Psoas muscle (tissue), 8 donors: ENCODE measurements around the gene PPP3CA. TPM values are rescaled to one million over a fixed set of nuclear protein-coding genes. Genes with fewer than 3 reads are reported as not detected.
A peak's percentile ranks its signal among the peaks of the same experiment; 100 is the strongest.

Experiments
- ATAC-seq, 4 donors: fragments of 200-7000 bp; cut with Tn5 transposase; one replicate each; pipeline ENCODE4 v1.9.1; 2020; ENCODE audit warnings: moderate library complexity in 3 of 4, mild to moderate bottlenecking in 2 of 4
- DNase-seq, 2 donors: peaks; one replicate each; pipeline ENCODE4 v3.0.0-alpha.2; 2020
- H3K27ac ChIP-seq: fragments of 200-600 bp; one replicate; pipeline ENCODE4 v1.8.0; 2022
- H3K27me3 ChIP-seq, 3 donors: fragments of 200-600 bp in 1 of 3; one replicate each; pipeline versions ENCODE4 v1.6.1 to v1.8.0; 2013 to 2022; ENCODE audit warnings: low read length in 2 of 3, mild to moderate bottlenecking in 2 of 3, moderate library complexity in 1 of 3; ENCODE audit not compliant: insufficient read depth in 3 of 3
- H3K36me3 ChIP-seq, 2 donors: fragments of 200-600 bp in 1 of 2; one replicate each; pipeline versions ENCODE4 v1.6.1 to v1.8.0; 2013 to 2022; ENCODE audit warnings: low read depth in 1 of 2, mild to moderate bottlenecking in 1 of 2, moderate library complexity in 1 of 2; ENCODE audit not compliant: insufficient read depth in 1 of 2
- H3K4me1 ChIP-seq: fragments of 200-600 bp; one replicate; pipeline ENCODE4 v1.8.0; 2022
- H3K4me3 ChIP-seq: fragments of 200-600 bp; one replicate; pipeline ENCODE4 v1.8.0; 2022; ENCODE audit warnings: mild to moderate bottlenecking
- H3K9me3 ChIP-seq: fragments of 200-600 bp; one replicate; pipeline ENCODE4 v1.8.0; 2022
- CTCF ChIP-seq: fragments of 200-600 bp; IDR thresholded peaks from one replicate; pipeline ENCODE4 v1.8.0; 2022; ENCODE audit warnings: antibody characterized with exemption
- WGBS, 3 donors: extraction: QIAGEN DNeasy Blood & Tissue Kit; methylation state at CpG; one replicate each; pipeline versions ENCODE4 v1.1.6 to v1.1.7; 2013; 5-methylcytosine and 5-hydroxymethylcytosine counted together
- intact Hi-C, 2 donors: fragments of 100-400 bp; cut with DNase I; formaldehyde crosslinking; loops; one replicate each; pipeline versions ENCODE4 v1.11.0 to v1.14.2; 2022
- polyA plus RNA-seq, 3 donors: library from polyadenylated mRNA; stranded (reverse); fragments of 200-250 nt; gene quantifications; one replicate each; pipeline ENCODE4 v1.2.3, GENCODE V29; 2013
- total RNA-seq, 4 donors: library from RNA; stranded (reverse); fragmentation: NEBNext Ultra II Directional in 2 of 4; extraction: Animal tissue kit (Norgen Biotek cat#: 25700) in 2 of 4; gene quantifications; one replicate each; pipeline versions ENCODE4 v1.2.1 to v1.2.4, GENCODE V29; 2021 to 2023
- donor health status: healthy with polysubstance abuse.
- donor health status: DM: no; HTN: no; CAD: no; lungs with moderate emphysema.
- donor health status: Bipolar disorder and iron deficiency.
- donor health status: healthy.
- donor health status: DM: yes; HTN: yes; CAD: no.
- donor health status: DM: no; HTN: no; CAD: no.
- donor health status: DM: no; HTN: no; CAD: no.
- donor health status: DM: yes; HTN: yes; CAD: no.

Gene PPP3CA
- total and polyA plus RNA-seq, 7 donors, result 10.4 to 65.9 (median 32.6) TPM

- ATAC-seq (peak; percentile 97 to 99 (median 98)), DNase-seq (peak; percentile 67 to 79)
- peaks cover 0 to 11% of the 10 kb centered on the region in 2 donors for H3K36me3 ChIP-seq
- TF ChIP-seq CTCF, result peak; percentile 5
- peak overlapping the region; percentile 64 for H3K27ac ChIP-seq
- 10 to 11% (median 11%) methylated on average over 4 of the region's 4 CpGs for WGBS, 3 donors
- intact Hi-C loops, result loop anchor here (2.0 to 5.0 kb wide), 4 partner anchors 36 to 459 kb away; partner anchors contain the start of gene PPP3CA (in 2 of the 2)
- H3K4me1 ChIP-seq, result peaks cover 49% of the 10 kb centered on the region
- no peaks in the 10 kb centered on the region for H3K27me3 ChIP-seq
- no peaks in the 10 kb centered on the region for H3K9me3 ChIP-seq
- H3K4me3 ChIP-seq, result peak overlapping the region; percentile 24
These were observed 155.8 kb downstream of the PPP3CA start for GRCh38 chr4:101191302-101192098.

DNA sequence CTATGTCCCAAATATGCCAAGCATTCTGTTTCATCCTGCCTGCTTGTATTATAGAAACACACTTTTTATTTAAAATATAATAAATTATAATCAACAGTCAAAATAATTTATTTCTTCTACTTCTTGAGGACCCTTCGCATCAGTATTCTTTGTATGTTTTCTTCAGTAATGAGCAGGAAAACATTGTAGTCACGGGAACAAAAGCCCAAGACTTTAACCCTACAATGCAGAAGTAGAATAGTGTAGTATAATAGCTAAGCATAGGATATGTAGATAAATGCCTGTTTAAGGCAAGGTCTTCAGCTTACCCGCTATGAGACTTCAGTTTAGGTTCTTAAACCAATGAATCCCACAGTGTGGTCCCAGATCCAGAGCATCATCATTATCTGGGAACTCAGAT is 156.6 kb downstream of the PPP3CA start:
- ATAC-seq (no peak), DNase-seq (no peak)
- TF ChIP-seq CTCF, result no peak
- Histone ChIP-seq H3K36me3 (peaks cover 0 to 8% of the 10 kb centered on the region in 2 donors), H3K4me3 (no peak overlapping the region), H3K4me1 (peaks cover 49% of the 10 kb centered on the region), H3K27me3 (no peaks in the 10 kb centered on the region), H3K27ac (peak overlapping the region; percentile 64), H3K9me3 (no peaks in the 10 kb centered on the region)
- intact Hi-C loops, result loop anchor here (2.0 to 5.0 kb wide), 4 partner anchors 37 to 460 kb away; partner anchors contain the start of gene PPP3CA (in 2 of the 2)
- WGBS, 3 donors, result 76 to 83% (median 79%) methylated on average over 3 of the region's 3 CpGs

DNA sequence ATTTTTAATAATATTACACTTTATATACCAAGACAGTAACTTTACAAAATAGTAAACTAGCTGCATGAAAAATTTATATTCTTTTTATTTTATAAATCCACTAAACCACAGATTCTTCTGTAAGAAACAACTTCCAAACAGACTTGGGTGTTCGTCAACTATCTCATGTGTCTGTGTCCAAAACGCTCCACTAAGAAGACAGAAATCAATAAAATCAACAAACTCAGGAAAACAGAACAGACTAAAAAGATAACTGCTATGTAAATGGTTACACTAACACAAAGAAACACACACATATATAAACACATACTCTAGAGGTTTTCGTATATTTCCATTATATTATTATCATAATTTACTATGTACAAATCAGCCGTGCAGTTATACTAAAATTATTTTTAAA is 158.4 kb downstream of the PPP3CA start:
- ATAC-seq (no peak), DNase-seq (no peak)
- H3K27ac ChIP-seq, result no peak overlapping the region
- TF ChIP-seq CTCF, result no peak
- intact Hi-C loops, result no loop called here
- H3K36me3 ChIP-seq, result no peaks in the 10 kb centered on the region
- peaks cover 49% of the 10 kb centered on the region for H3K4me1 ChIP-seq
- H3K9me3 ChIP-seq, result no peaks in the 10 kb centered on the region
- no peaks in the 10 kb centered on the region for H3K27me3 ChIP-seq
- H3K4me3 ChIP-seq, result no peak overlapping the region
- WGBS, 3 donors, result 76 to 92% (median 85%) methylated on average over 4 of the region's 4 CpGs

GRCh38 chr4:101187841-101188240 is 159.5 kb downstream of the PPP3CA start:
- H3K4me3 ChIP-seq, result no peak overlapping the region
- no peak overlapping the region for H3K27ac ChIP-seq
- no peaks in the 10 kb centered on the region for H3K27me3 ChIP-seq
- 15 to 24% (median 15%) methylated on average over 5 of the region's 5 CpGs for WGBS, 3 donors
- H3K36me3 ChIP-seq, result no peaks in the 10 kb centered on the region
- ATAC-seq (no peak), DNase-seq (no peak)
- TF ChIP-seq CTCF, result peak; percentile 44
- intact Hi-C loops, result no loop called here
- H3K4me1 ChIP-seq, result peaks cover 49% of the 10 kb centered on the region
- H3K9me3 ChIP-seq, result no peaks in the 10 kb centered on the region
